NCI-H2081 (cell line): ENCODE data around the gene HSP90B1.

Source experiments
- DNase-seq, 2 experiments: peaks; one replicate each; lab custom pipeline; 2025; lab: John Stamatoyannopoulos, UW

Gene HSP90B1

GRCh38 chr12:103973909-103974308 is 43.7 kb downstream of the HSP90B1 start:
- no peak for DNase-seq

- no peak for DNase-seq
These were observed 45.2 kb downstream of the HSP90B1 start for GRCh38 chr12:103975368-103975767.

GRCh38 chr12:103978384-103978982 is 48.3 kb downstream of the HSP90B1 start:
- DNase-seq, result no peak

- DNase-seq, result no peak
These were observed 56.6 kb downstream of the HSP90B1 start for GRCh38 chr12:103986829-103987228.

GRCh38 chr12:103994235-103994634 is 64.0 kb downstream of the HSP90B1 start:
- DNase-seq, result peak in 1 of 2 experiments; percentile 43

- no peak for DNase-seq
These were observed 66.4 kb downstream of the HSP90B1 start for GRCh38 chr12:103996595-103996994.

- DNase-seq, result no peak
These were observed 67.2 kb downstream of the HSP90B1 start for GRCh38 chr12:103997286-103997900.
